Activated CD4-positive, alpha-beta T cell treated with anti-CD3 and anti-CD28 coated beads for 36 hours (primary cell): ENCODE data around the gene NLRP13. TPM values are rescaled to one million over a fixed set of nuclear protein-coding genes. Genes with fewer than 3 reads are reported as not detected.
"Not testable (repeated sequence)": the region's sequence is repeated elsewhere in the genome, so short reads cannot be mapped to it uniquely, and the experiment has no call there.

Experiments used
- ATAC-seq: fragments of 200-7000 bp; cut with Tn5 transposase; one replicate; pipeline ENCODE4 v1.10.0; 2021; ENCODE audit warnings: mild to moderate bottlenecking, moderate library complexity
- CTCF ChIA-PET: fragments of 350-600 bp; sonication (Branson Sonifier 250); formaldehyde crosslinking; loops from one replicate; lab custom pipeline; 2021; ENCODE audit warnings: antibody characterized with exemption; lab: Charles Lee
- POLR2A ChIA-PET: fragments of 350-600 bp; sonication (Branson Sonifier 250); formaldehyde crosslinking; loops from one replicate; lab custom pipeline; 2021; ENCODE audit warnings: antibody characterized with exemption, inconsistent platforms; lab: Charles Lee
- DNase-seq: peaks from one replicate; pipeline ENCODE4 v3.0.0-alpha.2; 2020
- H3K27ac Mint-ChIP-seq: one replicate; pipeline ENCODE4 v1.8.0; 2021; ENCODE audit warnings: mixed read lengths
- H3K27me3 Mint-ChIP-seq: one replicate; pipeline ENCODE4 v1.8.0; 2021; ENCODE audit warnings: mixed read lengths
- H3K36me3 Mint-ChIP-seq: one replicate; pipeline ENCODE4 v1.8.0; 2021; ENCODE audit warnings: low read depth, mixed read lengths
- H3K4me1 Mint-ChIP-seq: one replicate; pipeline ENCODE4 v1.8.0; 2021; ENCODE audit warnings: mixed read lengths
- H3K4me3 Mint-ChIP-seq: one replicate; pipeline ENCODE4 v1.8.0; 2021; ENCODE audit warnings: mild to moderate bottlenecking, moderate library complexity, mixed read lengths
- H3K9me3 Mint-ChIP-seq: one replicate; pipeline ENCODE4 v1.8.0; 2021; ENCODE audit warnings: low read depth, mixed read lengths
- intact Hi-C, 2 experiments: fragments of 100-400 bp; cut with DNase I in 1 of 2; cut with micrococcal nuclease in 1 of 2; formaldehyde crosslinking; loops; one replicate each; pipeline versions ENCODE4 v1.14.2 to v1.15.1; 2022 to 2024; cut with DNase I, micrococcal nuclease
- total RNA-seq, 2 experiments: library from RNA; stranded (reverse); gene quantifications; one replicate each; pipeline ENCODE4 v1.2.3, GENCODE V29; 2021

NLRP13 gene
- total RNA-seq, 2 experiments from 2014 or later = not detected

DNA sequence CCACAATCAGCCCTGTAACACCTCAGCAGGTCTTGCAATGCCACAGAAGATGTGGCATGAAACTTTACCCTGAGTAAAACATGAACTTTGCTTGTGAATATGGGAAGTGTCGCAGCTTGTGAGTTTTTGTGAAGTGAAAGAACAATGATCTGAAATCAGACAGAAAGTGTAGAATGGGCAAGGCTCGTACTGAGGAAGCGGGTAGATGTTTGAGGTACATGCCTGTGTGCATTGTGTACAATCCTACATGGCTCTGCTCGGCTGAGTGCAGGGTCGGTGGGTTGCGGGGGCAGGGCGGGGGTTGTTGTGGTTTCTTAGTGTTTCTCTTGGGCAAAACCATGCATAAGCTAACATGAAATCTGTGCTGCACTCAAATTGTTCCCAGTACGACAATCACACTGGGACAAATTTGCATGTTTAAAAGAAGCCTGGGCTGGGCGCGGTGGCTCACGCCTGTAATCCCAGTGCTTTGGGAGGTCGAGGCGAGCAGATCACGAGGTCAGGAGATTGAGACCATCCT is 1.1 kb downstream of the NLRP13 start:
- no peaks in the 10 kb centered on the region for H3K4me1 Mint-ChIP-seq
- H3K27ac Mint-ChIP-seq = no peak overlapping the region
- DNase-seq = no peak
- H3K9me3 Mint-ChIP-seq = peaks cover 10% of the 10 kb centered on the region
- intact Hi-C loops = no loop called here
- no peaks in the 10 kb centered on the region for H3K36me3 Mint-ChIP-seq
- H3K27me3 Mint-ChIP-seq = no peaks in the 10 kb centered on the region
- no peak for ATAC-seq
- CTCF ChIA-PET = no interaction called here
- no peak overlapping the region for H3K4me3 Mint-ChIP-seq
- POLR2A ChIA-PET = no interaction called here

DNA sequence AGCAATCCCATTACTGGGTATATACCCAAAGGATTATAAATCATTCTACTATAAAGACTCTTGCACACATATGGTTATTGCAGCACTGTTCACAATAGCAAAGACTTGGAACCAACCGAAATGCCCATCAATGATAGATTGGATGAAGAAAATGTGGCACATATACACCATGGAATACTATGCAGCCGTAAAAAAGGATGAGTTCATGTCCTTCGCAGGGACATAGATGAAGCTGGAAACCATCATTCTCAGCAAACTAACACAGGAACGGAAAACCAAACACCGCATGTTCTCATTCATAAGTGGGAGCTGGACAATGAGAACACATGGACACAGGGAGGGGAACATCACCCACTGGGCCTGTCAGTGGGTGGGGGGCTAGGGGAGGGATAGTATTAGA is 2.9 kb downstream of the NLRP13 start:
- POLR2A ChIA-PET, ATAC-seq, DNase-seq, H3K36me3 Mint-ChIP-seq, H3K4me3 Mint-ChIP-seq, intact Hi-C loops, H3K27ac Mint-ChIP-seq, H3K27me3 Mint-ChIP-seq, H3K4me1 Mint-ChIP-seq, CTCF ChIA-PET: not testable (repeated sequence)
- H3K9me3 Mint-ChIP-seq = peaks cover 12% of the 10 kb centered on the region

DNA sequence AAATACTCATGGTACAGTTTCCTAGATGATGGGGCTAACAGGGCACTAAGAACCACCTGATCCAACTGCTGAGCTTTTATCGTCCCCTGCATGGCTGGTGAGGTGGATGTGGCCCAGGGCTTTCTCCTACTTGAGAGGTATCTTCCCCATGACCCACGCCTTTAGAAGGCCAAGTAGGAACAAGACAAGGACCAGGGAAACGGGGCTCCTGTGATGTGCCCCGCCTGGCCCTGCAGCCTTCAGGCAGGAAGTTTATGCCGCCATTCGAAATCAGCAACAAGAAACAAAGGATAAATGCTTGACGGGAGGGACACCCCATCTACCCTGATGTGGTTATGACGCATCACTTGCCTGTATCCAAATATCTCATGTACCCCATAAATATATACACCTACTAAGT is 4.1 kb downstream of the NLRP13 start:
- DNase-seq (no peak), ATAC-seq (no peak)
- no peak overlapping the region for H3K27ac Mint-ChIP-seq
- H3K9me3 Mint-ChIP-seq = peaks cover 16% of the 10 kb centered on the region
- ChIA-PET POLR2A (no interaction called here), CTCF (no interaction called here)
- no peaks in the 10 kb centered on the region for H3K36me3 Mint-ChIP-seq
- H3K4me1 Mint-ChIP-seq = no peaks in the 10 kb centered on the region
- no peaks in the 10 kb centered on the region for H3K27me3 Mint-ChIP-seq
- no peak overlapping the region for H3K4me3 Mint-ChIP-seq
- intact Hi-C loops = no loop called here

DNA sequence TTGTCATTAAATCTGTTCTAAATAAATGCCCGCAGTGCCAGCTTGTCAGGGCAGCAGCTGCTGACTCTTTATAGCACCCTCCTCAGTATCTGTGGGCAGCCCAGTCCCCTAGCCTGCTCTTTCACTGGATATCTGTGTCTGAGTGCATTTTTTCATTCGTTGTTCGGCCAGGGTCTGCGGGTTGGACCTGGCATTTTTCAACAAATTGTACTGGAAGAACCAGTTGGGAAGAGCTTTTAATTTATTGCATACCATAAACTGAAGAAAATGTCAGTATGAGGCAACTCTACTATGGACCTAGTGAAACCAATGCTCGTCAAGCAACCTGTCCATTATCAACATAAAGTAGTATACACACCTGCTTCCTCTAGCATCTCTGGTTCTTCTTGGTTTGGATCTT is 8.6 kb downstream of the NLRP13 start:
- POLR2A ChIA-PET = no interaction called here
- H3K9me3 Mint-ChIP-seq = peaks cover 29% of the 10 kb centered on the region
- no peaks in the 10 kb centered on the region for H3K4me1 Mint-ChIP-seq
- intact Hi-C loops = no loop called here
- no peak overlapping the region for H3K27ac Mint-ChIP-seq
- H3K4me3 Mint-ChIP-seq = no peak overlapping the region
- ATAC-seq (no peak), DNase-seq (no peak)
- no peaks in the 10 kb centered on the region for H3K36me3 Mint-ChIP-seq
- no peaks in the 10 kb centered on the region for H3K27me3 Mint-ChIP-seq
- CTCF ChIA-PET = no interaction called here

DNA sequence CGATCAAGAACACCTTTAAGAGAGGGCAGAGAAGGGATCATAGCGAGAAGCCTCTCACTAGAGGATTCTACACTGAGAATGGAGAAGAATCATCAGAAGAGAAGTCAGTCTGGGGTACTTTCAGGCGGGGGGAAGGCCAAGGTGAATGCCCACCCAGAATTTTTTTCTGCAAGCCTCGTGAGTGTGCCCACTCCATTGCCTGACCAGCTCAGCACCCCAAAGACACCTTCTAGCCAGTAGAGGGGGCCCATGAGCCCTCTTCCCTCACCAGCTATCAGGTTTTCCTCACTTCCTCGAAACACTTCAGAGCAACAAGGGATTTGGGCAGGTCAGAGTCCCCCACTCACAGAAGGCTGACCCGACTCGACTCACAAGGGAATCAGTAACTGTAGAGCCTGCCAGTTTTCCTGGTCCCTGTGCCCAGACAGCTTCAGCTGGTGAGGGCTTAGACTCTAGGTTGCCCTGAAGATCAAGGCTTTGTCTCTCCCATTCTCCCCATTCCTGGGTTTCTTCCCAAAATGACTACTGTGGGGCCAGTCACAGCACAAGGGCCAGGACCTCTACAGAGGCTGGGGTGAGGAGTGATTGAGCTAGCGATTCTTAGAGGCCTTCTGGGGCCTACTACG is 18.4 kb downstream of the NLRP13 start:
- H3K36me3 Mint-ChIP-seq = no peaks in the 10 kb centered on the region
- CTCF ChIA-PET = no interaction called here
- ATAC-seq (no peak), DNase-seq (peak; percentile 11)
- POLR2A ChIA-PET = no interaction called here
- H3K9me3 Mint-ChIP-seq = peaks cover 12% of the 10 kb centered on the region
- H3K4me1 Mint-ChIP-seq = no peaks in the 10 kb centered on the region
- H3K27ac Mint-ChIP-seq = no peak overlapping the region
- intact Hi-C loops = no loop called here
- peaks cover 2% of the 10 kb centered on the region for H3K27me3 Mint-ChIP-seq
- H3K4me3 Mint-ChIP-seq = no peak overlapping the region

DNA sequence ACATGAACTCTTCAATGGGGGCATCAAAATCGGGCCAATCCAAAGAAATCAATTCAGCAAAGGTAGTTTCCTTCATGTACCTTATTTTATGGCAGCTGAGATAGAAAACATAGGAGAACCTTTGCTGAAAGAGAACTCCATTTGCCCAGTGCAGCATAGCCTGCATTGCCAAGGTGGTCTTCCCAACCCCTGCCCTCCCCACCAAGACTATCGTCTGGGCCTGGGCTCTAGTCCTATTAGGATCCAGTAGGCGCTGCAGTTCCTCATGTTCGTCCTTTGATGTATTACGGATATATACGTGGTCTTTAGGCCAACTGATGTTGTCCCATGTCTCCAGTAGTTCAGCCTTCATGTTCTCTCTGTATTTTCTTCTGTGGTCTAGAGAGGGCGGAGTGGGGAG is 19.2 kb downstream of the NLRP13 start:
- ATAC-seq = no peak
- no peak for DNase-seq
- no peak overlapping the region for H3K4me3 Mint-ChIP-seq
- H3K9me3 Mint-ChIP-seq = peaks cover 7% of the 10 kb centered on the region
- no peaks in the 10 kb centered on the region for H3K36me3 Mint-ChIP-seq
- peaks cover 2% of the 10 kb centered on the region for H3K27me3 Mint-ChIP-seq
- no peaks in the 10 kb centered on the region for H3K4me1 Mint-ChIP-seq
- POLR2A ChIA-PET = no interaction called here
- intact Hi-C loops = no loop called here
- H3K27ac Mint-ChIP-seq = no peak overlapping the region
- CTCF ChIA-PET = no interaction called here

DNA sequence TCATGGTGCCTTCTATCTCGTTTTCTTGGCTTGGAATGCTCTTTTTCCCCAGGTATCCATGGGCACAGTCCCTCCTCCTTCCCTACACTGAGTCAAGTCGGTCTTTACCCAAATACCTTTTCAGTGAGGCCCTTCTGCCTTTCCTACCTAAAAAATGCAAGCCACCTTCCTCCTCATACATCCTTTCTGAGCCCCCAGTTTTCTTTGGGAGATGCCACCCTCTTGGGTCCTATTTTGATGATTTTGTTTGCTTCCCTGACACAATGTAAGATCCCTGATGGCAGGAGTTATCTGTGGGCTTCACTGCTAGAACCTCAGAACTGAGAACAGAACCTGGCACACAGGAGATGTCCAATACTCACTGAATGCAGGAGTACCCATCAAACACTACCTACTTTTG is 22.3 kb downstream of the NLRP13 start:
- Mint-ChIP-seq H3K4me1 (no peaks in the 10 kb centered on the region), H3K4me3 (no peak overlapping the region), H3K27ac (no peak overlapping the region), H3K36me3 (no peaks in the 10 kb centered on the region), H3K27me3 (peaks cover 2% of the 10 kb centered on the region), H3K9me3 (no peaks in the 10 kb centered on the region)
- ATAC-seq = no peak
- no peak for DNase-seq
- ChIA-PET CTCF (no interaction called here), POLR2A (no interaction called here)
- intact Hi-C loops = no loop called here

DNA sequence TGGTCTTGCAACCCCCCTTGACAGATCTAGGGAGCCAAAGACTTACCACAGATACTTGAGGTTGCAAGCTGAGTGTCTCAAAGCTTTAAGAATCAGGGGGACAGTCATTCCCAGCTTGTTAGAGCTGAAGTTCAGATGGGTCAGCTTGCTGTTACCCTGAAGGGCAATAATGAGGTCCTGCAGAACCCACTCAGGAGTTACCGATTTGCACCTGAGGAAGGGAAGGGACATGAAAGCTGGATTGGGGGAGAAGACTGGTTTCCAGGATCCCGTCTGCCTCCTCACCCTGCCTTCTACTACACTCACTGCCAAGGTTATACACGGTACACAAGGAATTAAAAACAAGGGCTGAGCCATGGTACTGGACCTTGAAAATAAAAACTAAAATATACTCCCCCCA is 24.4 kb downstream of the NLRP13 start:
- H3K27ac Mint-ChIP-seq = no peak overlapping the region
- CTCF ChIA-PET = no interaction called here
- H3K4me3 Mint-ChIP-seq = no peak overlapping the region
- POLR2A ChIA-PET = no interaction called here
- no peak for ATAC-seq
- H3K36me3 Mint-ChIP-seq = no peaks in the 10 kb centered on the region
- H3K9me3 Mint-ChIP-seq = no peaks in the 10 kb centered on the region
- no peak for DNase-seq
- intact Hi-C loops = no loop called here
- peaks cover 2% of the 10 kb centered on the region for H3K27me3 Mint-ChIP-seq
- H3K4me1 Mint-ChIP-seq = no peaks in the 10 kb centered on the region

DNA sequence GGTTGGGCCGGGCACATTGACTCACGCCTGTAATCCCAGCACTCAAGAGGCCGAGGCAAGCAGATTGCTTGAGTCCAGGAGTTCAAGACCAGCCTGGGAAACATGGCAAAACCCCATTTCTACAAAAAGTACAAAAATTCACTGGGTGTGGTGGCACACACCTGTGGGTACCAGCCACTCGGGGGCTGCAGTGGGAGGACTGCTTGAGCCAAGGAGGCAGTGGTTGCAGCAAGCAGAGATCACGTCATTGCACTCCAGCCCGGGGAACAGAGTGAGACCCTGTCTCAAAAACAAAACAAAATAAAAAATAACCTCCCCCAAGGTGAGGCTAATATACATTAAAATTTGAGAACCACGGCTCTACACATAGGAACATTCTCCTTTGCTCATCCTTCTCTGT is 24.9 kb downstream of the NLRP13 start:
- no peak for DNase-seq
- Mint-ChIP-seq H3K27ac (no peak overlapping the region), H3K27me3 (peaks cover 2% of the 10 kb centered on the region), H3K9me3 (no peaks in the 10 kb centered on the region), H3K4me1 (no peaks in the 10 kb centered on the region), H3K4me3 (no peak overlapping the region), H3K36me3 (no peaks in the 10 kb centered on the region)
- ChIA-PET POLR2A (no interaction called here), CTCF (no interaction called here)
- intact Hi-C loops = no loop called here
- ATAC-seq = no peak

DNA sequence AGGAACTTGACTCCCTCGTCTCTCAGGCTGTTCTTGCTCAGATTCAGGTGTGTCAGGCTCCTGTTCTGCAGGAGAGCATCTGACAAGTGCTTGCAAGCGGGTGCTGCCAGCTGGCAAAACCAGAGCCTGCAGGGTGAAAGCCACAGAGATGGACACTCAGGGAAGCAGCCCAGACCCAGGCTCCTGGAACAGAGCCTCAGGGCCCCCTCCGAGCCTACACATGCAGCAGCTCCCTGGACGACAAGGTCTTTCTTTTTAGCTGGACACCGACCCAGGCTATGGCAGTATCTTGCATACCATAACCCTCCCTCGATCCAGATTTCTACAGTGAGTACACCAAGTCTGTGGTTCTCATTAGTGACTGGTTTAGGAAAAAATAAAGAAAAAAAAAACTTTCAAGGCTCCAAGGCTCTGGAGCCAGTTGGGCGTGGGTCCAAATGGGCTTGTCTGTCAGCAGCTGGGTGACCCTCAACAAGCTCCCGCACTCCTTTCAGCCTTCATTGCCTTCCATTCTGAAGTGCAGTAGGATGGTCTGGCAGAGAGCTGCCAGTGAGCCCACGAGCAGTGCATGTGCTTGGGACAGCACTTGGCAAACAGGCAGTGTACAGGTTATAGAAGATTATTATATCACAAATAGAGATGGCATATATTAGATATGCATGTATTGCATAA is 29.9 kb downstream of the NLRP13 start:
- no peaks in the 10 kb centered on the region for H3K36me3 Mint-ChIP-seq
- intact Hi-C loops = no loop called here
- ATAC-seq = no peak
- no peak overlapping the region for H3K4me3 Mint-ChIP-seq
- no peaks in the 10 kb centered on the region for H3K27me3 Mint-ChIP-seq
- H3K4me1 Mint-ChIP-seq = no peaks in the 10 kb centered on the region
- DNase-seq = no peak
- POLR2A ChIA-PET = no interaction called here
- no peak overlapping the region for H3K27ac Mint-ChIP-seq
- CTCF ChIA-PET = interaction anchor here (0.7 kb wide), 1 partner anchor 177 kb away, joined by 3 read pairs; no protein-coding TSS in a partner anchor
- peaks cover 6% of the 10 kb centered on the region for H3K9me3 Mint-ChIP-seq

DNA sequence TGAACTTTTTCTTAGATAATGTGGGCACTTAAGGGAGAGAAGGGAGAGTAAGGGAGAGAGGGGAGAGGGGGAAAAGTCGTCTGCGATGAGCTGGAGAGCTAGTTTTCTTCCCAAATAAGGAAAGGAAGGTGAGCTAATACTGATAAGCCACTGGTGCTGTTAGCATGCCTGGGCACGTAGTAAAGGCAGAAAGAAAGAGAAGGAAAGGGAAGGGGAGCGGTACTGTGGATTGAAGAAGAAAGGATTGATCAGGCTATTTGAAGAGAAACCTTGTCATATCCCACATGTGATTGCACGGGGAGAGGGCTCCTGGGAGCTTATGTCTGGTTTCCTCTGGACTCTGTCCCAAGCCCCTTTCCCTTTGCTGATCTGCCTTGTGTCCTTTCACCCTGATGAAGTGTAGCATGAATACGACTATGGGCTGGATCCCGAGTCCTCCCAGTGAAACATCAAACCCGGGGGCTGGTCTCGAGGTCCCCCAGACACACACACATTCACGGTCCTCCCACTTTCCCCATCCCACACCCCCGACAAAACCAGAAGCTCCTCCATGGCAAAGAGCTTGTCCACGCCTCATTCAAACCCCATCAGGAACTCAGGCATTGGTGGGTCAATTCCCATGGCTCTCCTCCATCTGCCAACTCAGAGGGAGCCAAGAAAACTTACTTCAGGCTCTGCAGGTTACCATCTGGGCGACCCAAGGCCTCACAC is 30.6 kb downstream of the NLRP13 start:
- ChIA-PET POLR2A (no interaction called here), CTCF (no interaction called here)

DNA sequence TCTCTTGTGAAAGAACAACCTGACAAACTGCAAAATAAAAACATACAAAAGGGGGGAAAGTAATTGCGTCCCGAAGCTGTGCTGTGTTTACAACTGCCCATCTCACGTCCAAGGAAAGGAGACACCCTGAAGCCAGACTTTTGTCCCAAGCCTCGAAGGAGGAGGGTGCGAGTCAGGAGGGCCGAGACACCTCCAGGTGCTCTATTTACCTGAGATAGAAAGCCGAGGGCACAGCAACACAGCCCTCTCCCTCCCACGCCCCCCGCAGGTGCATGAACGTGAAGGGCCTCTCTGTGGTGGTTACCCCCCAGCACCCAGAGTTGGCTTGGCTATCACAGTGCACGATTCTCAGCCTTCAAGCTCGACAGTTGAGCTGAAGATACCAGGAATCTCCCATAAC is 33.2 kb downstream of the NLRP13 start:
- peaks cover 11% of the 10 kb centered on the region for H3K9me3 Mint-ChIP-seq
- H3K27ac Mint-ChIP-seq = no peak overlapping the region
- H3K36me3 Mint-ChIP-seq = no peaks in the 10 kb centered on the region
- H3K27me3 Mint-ChIP-seq = no peaks in the 10 kb centered on the region
- no peaks in the 10 kb centered on the region for H3K4me1 Mint-ChIP-seq
- POLR2A ChIA-PET = no interaction called here
- intact Hi-C loops = no loop called here
- no peak overlapping the region for H3K4me3 Mint-ChIP-seq
- no peak for DNase-seq
- CTCF ChIA-PET = no interaction called here
- ATAC-seq = no peak

More for the DNA sequence above, 30.6 kb downstream of the NLRP13 start:
- H3K9me3 Mint-ChIP-seq = peaks cover 6% of the 10 kb centered on the region
- DNase-seq = no peak
- ATAC-seq = no peak
- H3K4me3 Mint-ChIP-seq = no peak overlapping the region
- H3K27me3 Mint-ChIP-seq = no peaks in the 10 kb centered on the region
- no peaks in the 10 kb centered on the region for H3K4me1 Mint-ChIP-seq
- H3K27ac Mint-ChIP-seq = no peak overlapping the region
- no peaks in the 10 kb centered on the region for H3K36me3 Mint-ChIP-seq
- intact Hi-C loops = no loop called here
